Endothelial cell of umbilical vein (primary cell): ENCODE results near the gene ZBTB7A. TPM values are rescaled to one million over a fixed set of nuclear protein-coding genes. Genes with fewer than 3 reads are reported as not detected.

Source experiments
- BruUV-seq: library from RNA; stranded (reverse); fragments of 400-500 nt; replicated peaks from 2 replicates; lab custom pipeline; 2021; lab: Mats Ljungman, UMichigan
- CTCF ChIA-PET: fragments of 300-600, 350-600 bp; sonication (Branson Sonifier 250); formaldehyde crosslinking; loops from one replicate; lab custom pipeline; 2021; ENCODE audit warnings: antibody characterized with exemption, inconsistent platforms; lab: Charles Lee
- POLR2A ChIA-PET: fragments of 300-600, 350-600 bp; sonication (Branson Sonifier 250); formaldehyde crosslinking; loops from one replicate; lab custom pipeline; 2021; ENCODE audit warnings: antibody characterized with exemption, inconsistent platforms; lab: Charles Lee
- DNase-seq: peaks from one replicate; pipeline ENCODE4 v3.0.0-alpha.2; 2011; ENCODE audit warnings: low read depth, low spot score
- FAIRE-seq: peaks from 2 replicates; lab custom pipeline; 2011; peaks lifted over from hg19 to GRCh38; lab: Jason Lieb, UNC
- H2AFZ ChIP-seq: 2 replicates; pipeline ENCODE4 v1.6.0; 2012; ENCODE audit warnings: low read depth, low read length, control low read depth, inconsistent platforms
- H3K27ac ChIP-seq: 2 replicates; pipeline ENCODE4 v1.5.1; 2011; ENCODE audit warnings: low read depth, mild to moderate bottlenecking, control low read depth, low read length, moderate library complexity; ENCODE audit not compliant: insufficient read depth
- H3K27me3 ChIP-seq, 2 experiments: 2 replicates each; pipeline versions ENCODE4 v1.6.0 to v1.6.1; 2011; ENCODE audit warnings: low read length in 2 of 2, mixed read lengths in 1 of 2; ENCODE audit not compliant: control insufficient read depth in 2 of 2, insufficient read depth in 2 of 2
- H3K36me3 ChIP-seq, 2 experiments: 2 replicates in 1 of 2; 3 replicates in 1 of 2; pipeline ENCODE4 v1.5.1; 2011; ENCODE audit warnings: low read length in 2 of 2, mild to moderate bottlenecking in 1 of 2, moderate library complexity in 1 of 2; ENCODE audit not compliant: control insufficient read depth in 2 of 2, insufficient read depth in 2 of 2; ENCODE audit errors: extremely low read depth in 1 of 2
- H3K4me1 ChIP-seq: 3 replicates; pipeline ENCODE4 v1.5.1; 2011; ENCODE audit warnings: mild to moderate bottlenecking, low read length; ENCODE audit not compliant: control insufficient read depth, insufficient read depth; ENCODE audit errors: extremely low read depth
- H3K4me2 ChIP-seq: 2 replicates; pipeline ENCODE4 v1.6.1; 2011; ENCODE audit warnings: low read length, control low read depth, mixed read lengths; ENCODE audit not compliant: insufficient read depth
- H3K4me3 ChIP-seq, 3 experiments: fragments of 200-600 bp in 1 of 3; sonication (generic), shearing (Covaris generic) in 1 of 3; replicated peaks in 1 of 3; 2 replicates each; pipeline ENCODE4 v1.5.1; 2011 to 2016; ENCODE audit warnings: control low read depth in 3 of 3, low read length in 3 of 3, mild to moderate bottlenecking in 2 of 3, inconsistent platforms in 1 of 3, low read depth in 1 of 3, moderate library complexity in 1 of 3; ENCODE audit not compliant: insufficient read depth in 1 of 3
- H3K79me2 ChIP-seq: 2 replicates; pipeline ENCODE4 v1.6.0; 2012; ENCODE audit warnings: low read length, inconsistent platforms; ENCODE audit not compliant: control insufficient read depth, insufficient read depth
- H3K9ac ChIP-seq: replicated peaks from 2 replicates; pipeline ENCODE3; 2011; ENCODE audit warnings: low read length, control low read depth; ENCODE audit not compliant: insufficient read depth; ENCODE audit errors: extremely low read depth
- H3K9me1 ChIP-seq: replicated peaks from 3 replicates; pipeline ENCODE4 v1.6.0; 2011; ENCODE audit warnings: mild to moderate bottlenecking, low read length; ENCODE audit not compliant: control insufficient read depth, insufficient read depth; ENCODE audit errors: extremely low read depth
- H3K9me3 ChIP-seq: replicated peaks from 2 replicates; pipeline ENCODE4 v1.5.1; 2012; ENCODE audit warnings: low read length, inconsistent platforms; ENCODE audit not compliant: control insufficient read depth, insufficient read depth
- H4K20me1 ChIP-seq: replicated peaks from 2 replicates; pipeline ENCODE3; 2011; ENCODE audit warnings: mild to moderate bottlenecking, low read length; ENCODE audit not compliant: control insufficient read depth, insufficient read depth; ENCODE audit errors: extremely low read depth
- CTCF ChIP-seq, 2 donors: IDR thresholded peaks; 1 replicate in 1 of 2; 2 replicates in 1 of 2; pipeline ENCODE4 v1.5.1; 2011; ENCODE audit warnings: low read length in 2 of 2, mild to moderate bottlenecking in 2 of 2, moderate library complexity in 2 of 2, control low read depth in 1 of 2, inconsistent platforms in 1 of 2, low read depth in 1 of 2; ENCODE audit not compliant: insufficient read depth in 1 of 2; ENCODE audit errors: extremely low read depth in 1 of 2
- EZH2 ChIP-seq: IDR thresholded peaks from 2 replicates; pipeline ENCODE4 v1.6.1; 2012; ENCODE audit warnings: borderline replicate concordance, low read depth, mild to moderate bottlenecking, moderate library complexity, low read length, inconsistent platforms; ENCODE audit not compliant: severe bottlenecking
- FOS ChIP-seq: IDR thresholded peaks from 2 replicates; pipeline ENCODE4 v1.6.1; 2011; ENCODE audit warnings: mild to moderate bottlenecking, low read length, moderate library complexity, borderline replicate concordance; ENCODE audit not compliant: insufficient read depth
- GATA2 ChIP-seq: IDR thresholded peaks from 2 replicates; pipeline ENCODE4 v1.7.0; 2011; ENCODE audit warnings: low read depth, mild to moderate bottlenecking, moderate library complexity, mixed read lengths, low read length; ENCODE audit not compliant: insufficient read length, insufficient read depth
- JUN ChIP-seq: IDR thresholded peaks from 2 replicates; pipeline ENCODE4 v1.6.1; 2011; ENCODE audit warnings: borderline replicate concordance, low read depth; ENCODE audit not compliant: insufficient read length, insufficient read depth
- MAX ChIP-seq: IDR thresholded peaks from 2 replicates; pipeline ENCODE4 v1.6.1; 2011; ENCODE audit not compliant: insufficient read depth, insufficient read length
- MYC ChIP-seq: IDR thresholded peaks from one replicate; pipeline ENCODE4 v1.6.1; 2011; ENCODE audit warnings: mild to moderate bottlenecking, low read depth, low read length
- POLR2A ChIP-seq: IDR thresholded peaks from 2 replicates; pipeline ENCODE4 v1.6.1; 2012; ENCODE audit warnings: low read depth, mild to moderate bottlenecking, control low read depth, low read length
- POLR2AphosphoS5 ChIP-seq: IDR thresholded peaks from 2 replicates; pipeline ENCODE4 v1.6.1; 2012; ENCODE audit warnings: low read depth, mild to moderate bottlenecking, control low read depth, low read length, moderate library complexity; ENCODE audit not compliant: insufficient read depth
- dilution Hi-C: fragments of 300-500 bp; cut with MboI; formaldehyde crosslinking; loops from one replicate; pipeline ENCODE4 v1.15.0; 2019; ENCODE audit warnings: low sequenced_read_pairs; ENCODE audit not compliant: extremely low pct_ligation_motif_present
- intact Hi-C: fragments of 100-400 bp; cut with micrococcal nuclease; formaldehyde crosslinking; loops from one replicate; pipeline ENCODE4 v1.10.0; 2022
- polyA plus RNA-seq, 4 experiments: library from polyadenylated mRNA; depleted of rRNA in 3 of 4; stranded (reverse) in 3 of 4; unstranded in 1 of 4; fragments of >200 nt; gene quantifications; 2 replicates each; pipeline versions ENCODE4 v1.2.1 to v1.2.3, GENCODE V29; 2011 to 2012; ENCODE audit warnings: missing spikeins in 1 of 4
- total RNA-seq: library from RNA; stranded (reverse); gene quantifications from 2 replicates; pipeline ENCODE4 v1.2.3, GENCODE V29; 2021

ZBTB7A gene
- total and polyA plus RNA-seq, 2 donors (not counting 3 experiments of a cell fraction or from before 2014, with no cell fraction given), result 8.2 to 29.0 TPM

DNA sequence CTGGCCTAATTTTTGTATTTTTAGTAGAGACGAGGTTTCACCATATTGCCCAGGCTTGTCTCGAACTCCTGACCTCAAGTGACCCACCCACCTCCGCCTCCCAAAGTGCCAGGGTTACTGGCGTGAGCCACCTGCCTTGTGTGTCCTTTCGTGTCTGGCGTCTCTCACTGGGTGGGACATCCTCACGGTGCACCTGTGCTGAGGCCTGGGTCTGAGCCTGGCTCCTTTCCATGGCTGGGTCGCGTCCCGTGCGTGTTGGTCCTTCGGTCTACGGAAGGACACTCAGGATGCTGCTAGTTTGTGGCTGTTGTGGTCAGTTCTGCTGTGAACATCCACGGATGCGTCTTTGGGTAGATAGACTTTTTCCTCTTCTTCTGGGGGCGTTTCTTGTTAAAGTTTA is 39.6 kb downstream of the ZBTB7A start:
- Histone ChIP-seq H3K9me1 (no peaks in the 10 kb centered on the region), H4K20me1 (no peaks in the 10 kb centered on the region), H3K27ac (no peak overlapping the region), H3K27me3 (no peaks in the 10 kb centered on the region), H2AFZ (no peak overlapping the region), H3K79me2 (no peaks in the 10 kb centered on the region), H3K4me2 (no peak overlapping the region), H3K4me3 (no peak overlapping the region), H3K9ac (no peak overlapping the region), H3K36me3 (peaks cover 5 to 29% of the 10 kb centered on the region in 2 experiments), H3K4me1 (peaks cover 2% of the 10 kb centered on the region), H3K9me3 (no peaks in the 10 kb centered on the region)
- ChIA-PET POLR2A (no interaction called here), CTCF (no interaction called here)
- DNase-seq, result no peak
- FAIRE-seq, result no peak
- TF ChIP-seq JUN (no peak), MYC (no peak), MAX (no peak), CTCF (IDR thresholded peaks at IDR 0.05; ENCODE audit: extremely low read depth in 1 of 2, insufficient read depth in 1 of 2, low read depth in 1 of 2, low read length in 2 of 2) (no peak), FOS (no peak), POLR2AphosphoS5 (no peak), GATA2 (no peak), EZH2 (no peak), POLR2A (no peak)
- dilution Hi-C loops (no loop called here), intact Hi-C loops (no loop called here)
- BruUV-seq, result no TSS peak
